GM18951 (cell line): Measurements from ENCODE around the gene BCOR.

Experiments
- POLR2A ChIP-seq: IDR thresholded peaks from 4 replicates; pipeline ENCODE4 v1.6.1; 2011; ENCODE audit warnings: mild to moderate bottlenecking; ENCODE audit not compliant: insufficient read length, insufficient read depth; ENCODE audit errors: extremely low read depth
- in situ Hi-C: fragments of 300-500 bp; cut with MboI; formaldehyde crosslinking; loops from one replicate; pipeline ENCODE4 v1.12.0; 2022; ENCODE audit warnings: low sequenced_read_pairs, mixed read lengths, inconsistent platforms; ENCODE audit not compliant: unreplicated experiment

BCOR gene

GRCh38 chrX:40090050-40090804 is 7.5 kb downstream of the BCOR start:
- in situ Hi-C loops: loop anchor here (5.0 kb wide), 1 partner anchor 82 kb away; no protein-coding TSS in a partner anchor

GRCh38 chrX:40088803-40089540 is 8.8 kb downstream of the BCOR start:
- no peak for TF ChIP-seq POLR2A
- in situ Hi-C loops: no loop called here

More at GRCh38 chrX:40090050-40090804, 7.5 kb downstream of the BCOR start:
- no peak for TF ChIP-seq POLR2A

GRCh38 chrX:40088299-40088625 is 9.5 kb downstream of the BCOR start:
- TF ChIP-seq POLR2A: no peak
- in situ Hi-C loops: no loop called here

- in situ Hi-C loops: no loop called here
- TF ChIP-seq POLR2A: no peak
Measured at GRCh38 chrX:40087425-40088298, 10.1 kb downstream of the BCOR start.

- in situ Hi-C loops: no loop called here
- no peak for TF ChIP-seq POLR2A
Measured at GRCh38 chrX:40086569-40087335, 11.0 kb downstream of the BCOR start.

- no peak for TF ChIP-seq POLR2A
- in situ Hi-C loops: no loop called here
Measured at GRCh38 chrX:40085714-40086113, 12.0 kb downstream of the BCOR start.

GRCh38 chrX:40085102-40085551 is 12.6 kb downstream of the BCOR start:
- in situ Hi-C loops: no loop called here

GRCh38 chrX:40084471-40085101 is 13.2 kb downstream of the BCOR start:
- in situ Hi-C loops: no loop called here
- no peak for TF ChIP-seq POLR2A

More at GRCh38 chrX:40085102-40085551, 12.6 kb downstream of the BCOR start:
- no peak for TF ChIP-seq POLR2A

- in situ Hi-C loops: no loop called here
Measured at GRCh38 chrX:40083979-40084359, 13.8 kb downstream of the BCOR start.

GRCh38 chrX:40083120-40083978 is 14.4 kb downstream of the BCOR start:
- no peak for TF ChIP-seq POLR2A
- in situ Hi-C loops: no loop called here

More at GRCh38 chrX:40083979-40084359, 13.8 kb downstream of the BCOR start:
- no peak for TF ChIP-seq POLR2A

GRCh38 chrX:40082447-40083119 is 15.2 kb downstream of the BCOR start:
- in situ Hi-C loops: no loop called here

More at GRCh38 chrX:40082447-40083119, 15.2 kb downstream of the BCOR start:
- TF ChIP-seq POLR2A: no peak
